ENCODE results near the gene DISP3. TPM values are rescaled to one million over a fixed set of nuclear protein-coding genes. Genes with fewer than 3 reads are reported as not detected.

Gene DISP3
- total RNA-seq, 1 experiment from 2014 or later: 2.3 TPM

GRCh38 chr1:11527541-11528452 lies 48.8 kb downstream of the DISP3 start:
- Histone ChIP-seq H3K36me3 (ENCODE audit: control insufficient read depth in 1 of 2, insufficient read depth in 2 of 2, low read length in 2 of 2) (no peaks in the 10 kb centered on the region), H2AFZ (ENCODE audit: low read depth, low read length, poor library complexity, severe bottlenecking) (no peak overlapping the region), H3K9me2 (ENCODE audit: insufficient read depth) (no peaks in the 10 kb centered on the region), H3K79me2 (ENCODE audit: insufficient read depth, low read length) (no peaks in the 10 kb centered on the region), H3K27me3 (ENCODE audit: insufficient read depth, low read length) (no peaks in the 10 kb centered on the region), H4K20me1 (ENCODE audit: insufficient read depth) (no peaks in the 10 kb centered on the region), H3K4me3 (replicated peaks in 1 of 2; ENCODE audit: low read depth in 1 of 2, low read length in 2 of 2) (no peak overlapping the region), H3K9ac (ENCODE audit: low read length) (no peak overlapping the region), H3K9me3 (ENCODE audit: control insufficient read depth in 1 of 2, insufficient read depth in 1 of 2, low read depth in 1 of 2, low read length in 2 of 2) (no peaks in the 10 kb centered on the region), H3K4me1 (ENCODE audit: control insufficient read depth in 1 of 2, insufficient read depth in 2 of 2, low read length in 2 of 2) (no peaks in the 10 kb centered on the region), H3K4me2 (ENCODE audit: low read length) (no peak overlapping the region), H3K27ac (ENCODE audit: low read depth, low read length) (no peak overlapping the region)
- ATAC-seq (no peak), DNase-seq (ENCODE audit: low read depth, low spot score) (no peak)
- ChIA-PET CTCF (no interaction called here), RAD21 (ENCODE audit: low non-redundant PET in 1 of 2, low total read pairs in 2 of 2, uncharacterized antibody in 2 of 2, unreplicated experiment in 2 of 2) (no interaction called here), POLR2A (interaction anchor here (0.8 kb wide), 1 partner anchor 43 kb away, joined by 3 read pairs; no protein-coding TSS in a partner anchor)
- TF ChIP-seq CTCF (IDR thresholded peaks at IDR 0.05 in 2 of 3, conservative IDR thresholded peaks at IDR 0.05 in 1 of 3; ENCODE audit: borderline replicate concordance in 1 of 3, insufficient read depth in 1 of 3, low read depth in 2 of 3, low read length in 2 of 3) (no peak), FOSL1 (IDR thresholded peaks at IDR 0.05; ENCODE audit: low read depth) (no peak), RAD21 (IDR thresholded peaks at IDR 0.05; ENCODE audit: low read depth) (no peak), ELF1 (IDR thresholded peaks at IDR 0.05; ENCODE audit: borderline replicate concordance, low read depth) (no peak), SIN3A (IDR thresholded peaks at IDR 0.05; ENCODE audit: low read depth) (no peak), POLR2A (IDR thresholded peaks at IDR 0.05; ENCODE audit: borderline replicate concordance, extremely low read depth, insufficient read depth, insufficient read length) (no peak), YY1 (IDR thresholded peaks at IDR 0.05; ENCODE audit: extremely low read depth, insufficient replicate concordance, low read depth, low read length) (no peak), ZFX (IDR thresholded peaks at IDR 0.05) (no peak), TCF7L2 (IDR thresholded peaks at IDR 0.05; ENCODE audit: borderline replicate concordance, extremely low read depth, insufficient read depth, insufficient read length) (no peak), POLR2AphosphoS5 (IDR thresholded peaks at IDR 0.05; ENCODE audit: low read depth, low read length) (no peak), CBX3 (IDR thresholded peaks at IDR 0.05; ENCODE audit: low read depth) (no peak), SRF (IDR thresholded peaks at IDR 0.05; ENCODE audit: low read depth) (no peak), CEBPB (IDR thresholded peaks at IDR 0.05; ENCODE audit: low read depth) (no peak), ZNF274 (IDR thresholded peaks at IDR 0.05; ENCODE audit: low read depth, low read length) (no peak), EZH2 (IDR thresholded peaks at IDR 0.05) (no peak)
- TF ChIP-seq, protein P1, sequence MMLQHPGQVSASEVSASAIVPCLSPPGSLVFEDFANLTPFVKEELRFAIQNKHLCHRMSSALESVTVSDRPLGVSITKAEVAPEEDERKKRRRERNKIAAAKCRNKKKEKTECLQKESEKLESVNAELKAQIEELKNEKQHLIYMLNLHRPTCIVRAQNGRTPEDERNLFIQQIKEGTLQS (IDR thresholded peaks at IDR 0.05): no peak
- TF ChIP-seq, protein P2, sequence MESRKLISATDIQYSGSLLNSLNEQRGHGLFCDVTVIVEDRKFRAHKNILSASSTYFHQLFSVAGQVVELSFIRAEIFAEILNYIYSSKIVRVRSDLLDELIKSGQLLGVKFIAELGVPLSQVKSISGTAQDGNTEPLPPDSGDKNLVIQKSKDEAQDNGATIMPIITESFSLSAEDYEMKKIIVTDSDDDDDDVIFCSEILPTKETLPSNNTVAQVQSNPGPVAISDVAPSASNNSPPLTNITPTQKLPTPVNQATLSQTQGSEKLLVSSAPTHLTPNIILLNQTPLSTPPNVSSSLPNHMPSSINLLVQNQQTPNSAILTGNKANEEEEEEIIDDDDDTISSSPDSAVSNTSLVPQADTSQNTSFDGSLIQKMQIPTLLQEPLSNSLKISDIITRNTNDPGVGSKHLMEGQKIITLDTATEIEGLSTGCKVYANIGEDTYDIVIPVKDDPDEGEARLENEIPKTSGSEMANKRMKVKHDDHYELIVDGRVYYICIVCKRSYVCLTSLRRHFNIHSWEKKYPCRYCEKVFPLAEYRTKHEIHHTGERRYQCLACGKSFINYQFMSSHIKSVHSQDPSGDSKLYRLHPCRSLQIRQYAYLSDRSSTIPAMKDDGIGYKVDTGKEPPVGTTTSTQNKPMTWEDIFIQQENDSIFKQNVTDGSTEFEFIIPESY (IDR thresholded peaks at IDR 0.05; ENCODE audit: extremely low read depth, insufficient replicate concordance, low read length): no peak
- TF ChIP-seq, protein P3, sequence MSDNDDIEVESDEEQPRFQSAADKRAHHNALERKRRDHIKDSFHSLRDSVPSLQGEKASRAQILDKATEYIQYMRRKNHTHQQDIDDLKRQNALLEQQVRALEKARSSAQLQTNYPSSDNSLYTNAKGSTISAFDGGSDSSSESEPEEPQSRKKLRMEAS (IDR thresholded peaks at IDR 0.05): no peak
- intact Hi-C loops (cut with micrococcal nuclease): no loop called here
- BruUV-seq (replicated peaks): no TSS peak

Data from HCT116 (cell line).